Karpas-422 (cell line): ENCODE data around the gene SLC25A12. TPM values are rescaled to one million over a fixed set of nuclear protein-coding genes. Genes with fewer than 3 reads are reported as not detected.

ENCODE experiments used
- DNase-seq: peaks from one replicate; pipeline ENCODE4 v3.0.0-alpha.2; 2015
- H2AFZ ChIP-seq: fragments of 200-600 bp; sonication (generic); 2 replicates; pipeline ENCODE4 v1.6.1; 2014; ENCODE audit warnings: antibody characterized with exemption, low read length, mixed read lengths
- H3K27ac ChIP-seq: fragments of 200-600 bp; sonication (generic); 2 replicates; pipeline ENCODE4 v1.5.1; 2014; ENCODE audit warnings: mild to moderate bottlenecking, low read length, moderate library complexity
- H3K27me3 ChIP-seq: fragments of 200-600 bp; sonication (generic); 2 replicates; pipeline ENCODE4 v1.6.1; 2014; ENCODE audit warnings: low read length, mixed read lengths
- H3K36me3 ChIP-seq: fragments of 200-600 bp; sonication (generic); 2 replicates; pipeline ENCODE4 v1.6.1; 2014; ENCODE audit warnings: low read length, mixed read lengths; ENCODE audit not compliant: insufficient read depth
- H3K4me1 ChIP-seq: fragments of 200-600 bp; sonication (generic); 2 replicates; pipeline ENCODE4 v1.6.1; 2014; ENCODE audit warnings: mild to moderate bottlenecking, low read length, mixed read lengths
- H3K4me2 ChIP-seq: fragments of 200-600 bp; sonication (generic); 2 replicates; pipeline ENCODE4 v1.6.1; 2014; ENCODE audit warnings: low read length, low read depth, mild to moderate bottlenecking; ENCODE audit not compliant: poor library complexity, severe bottlenecking
- H3K4me3 ChIP-seq: fragments of 200-600 bp; sonication (generic); 2 replicates; pipeline ENCODE4 v1.5.1; 2014; ENCODE audit warnings: mild to moderate bottlenecking, antibody characterized with exemption, low read length, mixed read lengths
- H3K79me2 ChIP-seq: fragments of 200-600 bp; sonication (generic); 2 replicates; pipeline ENCODE4 v1.6.1; 2014; ENCODE audit warnings: mild to moderate bottlenecking, low read length, mixed read lengths
- H3K9ac ChIP-seq: fragments of 200-600 bp; sonication (generic); 2 replicates; pipeline ENCODE4 v1.6.0; 2014; ENCODE audit warnings: low read length
- H3K9me2 ChIP-seq: fragments of 200-600 bp; sonication (generic), shearing (Covaris generic); replicated peaks from 2 replicates; pipeline ENCODE4 v1.6.0; 2014; ENCODE audit warnings: mild to moderate bottlenecking, low read length, moderate library complexity; ENCODE audit not compliant: insufficient read depth
- H3K9me3 ChIP-seq: fragments of 300-700, 200-600 bp; sonication (generic); 2 replicates; pipeline ENCODE4 v1.6.1; 2014; ENCODE audit warnings: low read length, mixed read lengths
- H4K20me1 ChIP-seq: fragments of 200-600 bp; sonication (generic); 2 replicates; pipeline ENCODE4 v1.6.1; 2014; ENCODE audit warnings: mild to moderate bottlenecking, antibody characterized with exemption, low read length, low read depth; ENCODE audit not compliant: insufficient read depth
- total RNA-seq: library from RNA; depleted of rRNA; stranded (reverse); fragments of >200 nt; shearing (Covaris generic); gene quantifications from 2 replicates; pipeline ENCODE4 v1.2.3, GENCODE V29; 2014; ENCODE audit warnings: low replicate concordance

The SLC25A12 gene
- total RNA-seq, 1 experiment from 2014 or later: 55.8 TPM

- Histone ChIP-seq H3K9me2 (no peaks in the 10 kb centered on the region), H3K4me2 (no peak overlapping the region), H3K4me1 (0 out of 2 replicates have a peak, but pooled peaks cover 3% of the 10 kb centered on the region), H2AFZ (no peak overlapping the region), H3K36me3 (peaks cover 24% of the 10 kb centered on the region; the same call in 1 of the 2 replicates), H3K27me3 (no peaks in the 10 kb centered on the region), H3K27ac (no peak overlapping the region), H3K9me3 (no peaks in the 10 kb centered on the region), H3K79me2 (peaks cover 13% of the 10 kb centered on the region; the same call in 1 of the 2 replicates), H3K4me3 (no peak overlapping the region), H4K20me1 (no peaks in the 10 kb centered on the region), H3K9ac (no peak overlapping the region)
- no peak for DNase-seq
Observed at GRCh38 chr2:171804456-171804855, 89.6 kb downstream of the SLC25A12 start.

- H3K9me2 ChIP-seq: no peaks in the 10 kb centered on the region
- DNase-seq: no peak
- no peaks in the 10 kb centered on the region for H4K20me1 ChIP-seq
- 0 out of 2 replicates have a peak, but pooled peaks cover 3% of the 10 kb centered on the region for H3K4me1 ChIP-seq
- H3K79me2 ChIP-seq: peaks cover 12% of the 10 kb centered on the region
- H2AFZ ChIP-seq: no peak overlapping the region
- peaks cover 20% of the 10 kb centered on the region; the same call in 1 of the 2 replicates for H3K36me3 ChIP-seq
- no peak overlapping the region for H3K4me2 ChIP-seq
- no peak overlapping the region for H3K27ac ChIP-seq
- H3K4me3 ChIP-seq: no peak overlapping the region
- no peaks in the 10 kb centered on the region for H3K27me3 ChIP-seq
- H3K9ac ChIP-seq: no peak overlapping the region
- H3K9me3 ChIP-seq: no peaks in the 10 kb centered on the region
Observed at GRCh38 chr2:171803757-171804156, 90.3 kb downstream of the SLC25A12 start.

GRCh38 chr2:171800639-171801038 is 93.4 kb downstream of the SLC25A12 start:
- Histone ChIP-seq H3K27me3 (no peaks in the 10 kb centered on the region), H3K4me2 (no peak overlapping the region), H3K9ac (no peak overlapping the region), H3K79me2 (peaks cover 25% of the 10 kb centered on the region), H3K4me1 (peaks cover 9% of the 10 kb centered on the region), H3K9me3 (no peaks in the 10 kb centered on the region), H3K27ac (no peak overlapping the region), H3K36me3 (peaks cover 7% of the 10 kb centered on the region; the same call in 1 of the 2 replicates), H2AFZ (no peak overlapping the region), H3K4me3 (no peak overlapping the region), H4K20me1 (no peaks in the 10 kb centered on the region), H3K9me2 (no peaks in the 10 kb centered on the region)
- no peak for DNase-seq

- H4K20me1 ChIP-seq: no peaks in the 10 kb centered on the region
- peaks cover 24% of the 10 kb centered on the region for H3K4me1 ChIP-seq
- H3K4me2 ChIP-seq: no peak overlapping the region
- no peak overlapping the region for H3K4me3 ChIP-seq
- no peaks in the 10 kb centered on the region for H3K9me3 ChIP-seq
- no peak overlapping the region for H2AFZ ChIP-seq
- no peaks in the 10 kb centered on the region for H3K9me2 ChIP-seq
- H3K9ac ChIP-seq: no peak overlapping the region
- DNase-seq: no peak
- peaks cover 12% of the 10 kb centered on the region; the same call in 1 of the 2 replicates for H3K36me3 ChIP-seq
- H3K27me3 ChIP-seq: no peaks in the 10 kb centered on the region
- H3K79me2 ChIP-seq: peaks cover 29% of the 10 kb centered on the region
- no peak overlapping the region for H3K27ac ChIP-seq
Observed at GRCh38 chr2:171798156-171798820, 95.8 kb downstream of the SLC25A12 start.

GRCh38 chr2:171794918-171795317 is 99.1 kb downstream of the SLC25A12 start:
- Histone ChIP-seq H3K9me3 (no peaks in the 10 kb centered on the region), H3K4me2 (peak overlapping the region; percentile 43), H3K4me1 (peaks cover 38% of the 10 kb centered on the region), H3K27me3 (no peaks in the 10 kb centered on the region), H4K20me1 (no peaks in the 10 kb centered on the region), H3K9ac (no peak overlapping the region), H3K79me2 (peaks cover 19% of the 10 kb centered on the region), H3K36me3 (peaks cover 23% of the 10 kb centered on the region; the same call in 1 of the 2 replicates), H3K9me2 (no peaks in the 10 kb centered on the region), H2AFZ (no peak overlapping the region), H3K4me3 (no peak overlapping the region), H3K27ac (0 out of 2 replicates have a peak overlapping the region, but pooled peaks have one; percentile 38)
- no peak for DNase-seq

GRCh38 chr2:171793691-171794678 is 100.1 kb downstream of the SLC25A12 start:
- DNase-seq: no peak
- no peak overlapping the region for H3K9ac ChIP-seq

GRCh38 chr2:171792886-171793580 is 101.0 kb downstream of the SLC25A12 start:
- H3K36me3 ChIP-seq: peaks cover 18% of the 10 kb centered on the region; the same call in 1 of the 2 replicates
- H3K79me2 ChIP-seq: peaks cover 13% of the 10 kb centered on the region
- no peak for DNase-seq
- no peaks in the 10 kb centered on the region for H3K9me2 ChIP-seq
- H3K27ac ChIP-seq: no peak overlapping the region
- no peaks in the 10 kb centered on the region for H3K27me3 ChIP-seq
- H2AFZ ChIP-seq: no peak overlapping the region
- H4K20me1 ChIP-seq: no peaks in the 10 kb centered on the region
- peaks cover 38% of the 10 kb centered on the region for H3K4me1 ChIP-seq
- H3K9ac ChIP-seq: no peak overlapping the region
- H3K9me3 ChIP-seq: no peaks in the 10 kb centered on the region
- H3K4me2 ChIP-seq: no peak overlapping the region
- H3K4me3 ChIP-seq: no peak overlapping the region

More at GRCh38 chr2:171793691-171794678, 100.1 kb downstream of the SLC25A12 start:
- H3K79me2 ChIP-seq: peaks cover 19% of the 10 kb centered on the region
- H4K20me1 ChIP-seq: no peaks in the 10 kb centered on the region
- H3K4me2 ChIP-seq: peak overlapping the region; percentile 43
- peak overlapping the region; percentile 38; the same call in 1 of the 2 replicates for H3K27ac ChIP-seq
- no peaks in the 10 kb centered on the region for H3K9me3 ChIP-seq
- H3K27me3 ChIP-seq: no peaks in the 10 kb centered on the region
- H3K9me2 ChIP-seq: no peaks in the 10 kb centered on the region
- peaks cover 25% of the 10 kb centered on the region; the same call in 1 of the 2 replicates for H3K36me3 ChIP-seq
- no peak overlapping the region for H3K4me3 ChIP-seq
- H2AFZ ChIP-seq: no peak overlapping the region
- H3K4me1 ChIP-seq: peaks cover 38% of the 10 kb centered on the region
